ENCODE data around the gene IGFBP3. TPM values are rescaled to one million over a fixed set of nuclear protein-coding genes. Genes with fewer than 3 reads are reported as not detected.

Gene IGFBP3
- total and polyA plus RNA-seq, 2 experiments from 2014 or later: 268 to 632 TPM

GRCh38 chr7:45885264-45885882 lies 35.7 kb downstream of the IGFBP3 start:
- no peak overlapping the region for H3K4me3 ChIP-seq
- no peaks in the 10 kb centered on the region for H4K20me1 ChIP-seq (ENCODE audit: insufficient read depth, poor library complexity, severe bottlenecking)
- no peak overlapping the region for H2AFZ ChIP-seq
- peaks cover 38% of the 10 kb centered on the region for H3K27me3 ChIP-seq
- no peak for TF ChIP-seq EZH2 (IDR thresholded peaks at IDR 0.05; ENCODE audit: borderline replicate concordance)
- H3K9me2 ChIP-seq (replicated peaks; ENCODE audit: insufficient read depth): no peaks in the 10 kb centered on the region
- no peak overlapping the region for H3K4me2 ChIP-seq
- H3K9me3 ChIP-seq (ENCODE audit: low read depth): no peaks in the 10 kb centered on the region
- H3K27ac ChIP-seq: no peak overlapping the region
- no peaks in the 10 kb centered on the region for H3K36me3 ChIP-seq (replicated peaks; ENCODE audit: insufficient read depth, low read depth)
- H3K79me2 ChIP-seq: no peaks in the 10 kb centered on the region
- 78% methylated on average over 7 of the region's 7 CpGs for WGBS (ENCODE audit: low lambda C conversion rate, missing lambda C conversion rate)
- no peak for DNase-seq (ENCODE audit: low spot score)
- peaks cover 17% of the 10 kb centered on the region for H3K4me1 ChIP-seq (ENCODE audit: insufficient read depth)

DNA sequence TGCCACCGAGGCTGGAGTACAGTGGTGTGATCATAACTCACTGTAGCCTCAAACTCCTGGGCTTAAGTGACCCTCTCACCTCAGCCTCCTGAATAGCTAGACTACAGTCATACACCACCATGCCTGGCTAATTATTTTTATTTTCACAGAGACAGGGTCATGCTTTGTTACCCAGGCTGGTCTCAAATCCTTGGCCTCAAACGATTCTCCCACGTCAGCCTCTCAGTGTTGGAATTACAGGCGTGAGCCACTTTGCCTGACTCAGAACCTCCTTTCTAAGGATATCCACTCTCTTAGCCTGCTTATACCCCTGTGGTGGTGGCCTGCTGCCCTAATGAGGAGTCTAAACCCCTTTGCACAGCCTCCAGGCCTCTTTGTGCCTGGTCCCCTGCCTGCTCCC lies 36.9 kb downstream of the IGFBP3 start:
- TF ChIP-seq EZH2 (IDR thresholded peaks at IDR 0.05; ENCODE audit: borderline replicate concordance): no peak
- TF ChIP-seq CTCF (IDR thresholded peaks at IDR 0.05; ENCODE audit: poor library complexity): no peak
- no peak for TF ChIP-seq EZH2phosphoT487 (IDR thresholded peaks at IDR 0.05; ENCODE audit: low read depth, severe bottlenecking, unreplicated experiment)
- no peaks in the 10 kb centered on the region for H3K36me3 ChIP-seq (replicated peaks; ENCODE audit: insufficient read depth, low read depth)
- no peak overlapping the region for H3K27ac ChIP-seq
- no peak overlapping the region for H2AFZ ChIP-seq
- H3K27me3 ChIP-seq: peaks cover 26% of the 10 kb centered on the region
- H3K4me1 ChIP-seq (ENCODE audit: insufficient read depth): peaks cover 14% of the 10 kb centered on the region
- no peaks in the 10 kb centered on the region for H3K79me2 ChIP-seq
- 95% methylated on average over 4 of the region's 4 CpGs for WGBS (ENCODE audit: low lambda C conversion rate, missing lambda C conversion rate)
- DNase-seq (ENCODE audit: low spot score): no peak
- H3K4me3 ChIP-seq: no peak overlapping the region
- no peaks in the 10 kb centered on the region for H3K9me2 ChIP-seq (replicated peaks; ENCODE audit: insufficient read depth)
- H3K9me3 ChIP-seq (ENCODE audit: low read depth): no peaks in the 10 kb centered on the region
- H3K4me2 ChIP-seq: no peak overlapping the region
- no peaks in the 10 kb centered on the region for H4K20me1 ChIP-seq (ENCODE audit: insufficient read depth, poor library complexity, severe bottlenecking)

- Histone ChIP-seq H3K4me1 (ENCODE audit: insufficient read depth) (no peaks in the 10 kb centered on the region), H3K4me2 (no peak overlapping the region), H3K27ac (peak overlapping the region; percentile 51), H4K20me1 (ENCODE audit: insufficient read depth, poor library complexity, severe bottlenecking) (no peaks in the 10 kb centered on the region), H2AFZ (no peak overlapping the region), H3K9me2 (replicated peaks; ENCODE audit: insufficient read depth) (no peaks in the 10 kb centered on the region), H3K27me3 (peaks cover 14% of the 10 kb centered on the region), H3K9me3 (ENCODE audit: low read depth) (no peaks in the 10 kb centered on the region), H3K79me2 (no peaks in the 10 kb centered on the region), H3K4me3 (no peak overlapping the region), H3K36me3 (replicated peaks; ENCODE audit: insufficient read depth, low read depth) (no peaks in the 10 kb centered on the region)
- WGBS (ENCODE audit: low lambda C conversion rate, missing lambda C conversion rate): 64% methylated on average over 5 of the region's 5 CpGs
- no peak for DNase-seq (ENCODE audit: low spot score)
- TF ChIP-seq CTCF (IDR thresholded peaks at IDR 0.05; ENCODE audit: poor library complexity) (no peak), EZH2 (IDR thresholded peaks at IDR 0.05; ENCODE audit: borderline replicate concordance) (no peak), EZH2phosphoT487 (IDR thresholded peaks at IDR 0.05; ENCODE audit: low read depth, severe bottlenecking, unreplicated experiment) (no peak)
Observed at GRCh38 chr7:45882465-45882810, 38.6 kb downstream of the IGFBP3 start.

DNA sequence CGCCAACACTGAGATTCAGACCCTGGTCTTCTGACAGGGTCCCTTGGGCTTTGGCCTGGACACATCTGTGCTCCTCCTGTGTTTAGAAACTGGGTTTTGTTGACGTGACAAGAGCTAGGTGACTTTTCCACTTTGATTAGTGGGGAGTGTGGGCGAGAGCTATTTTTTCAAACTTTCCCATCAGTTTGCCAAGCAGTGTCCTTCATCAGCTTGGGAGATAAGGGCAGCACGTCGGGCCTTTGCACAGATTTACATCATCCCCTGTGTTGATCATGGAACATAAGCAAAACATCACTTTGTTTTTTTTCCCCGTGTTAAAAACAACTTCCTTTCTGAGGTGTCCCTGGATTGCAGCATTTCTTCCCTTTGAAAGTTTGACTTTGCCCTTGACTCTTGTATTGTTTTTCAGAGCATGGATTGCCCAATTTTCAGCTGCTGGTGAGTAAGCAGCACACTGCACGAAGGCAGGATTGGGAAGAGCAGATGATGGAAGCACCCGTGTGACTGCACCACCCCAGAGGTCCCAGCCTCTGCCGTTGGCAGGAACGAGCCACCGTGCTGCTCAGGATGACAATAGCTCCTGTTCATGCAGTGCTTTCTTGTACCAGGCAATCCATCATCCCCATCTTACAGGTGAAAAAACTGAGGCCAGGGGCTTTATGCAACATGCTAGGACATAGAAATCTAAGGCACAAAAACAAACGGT lies 39.2 kb downstream of the IGFBP3 start:
- Histone ChIP-seq H3K4me1 (ENCODE audit: insufficient read depth) (no peaks in the 10 kb centered on the region), H3K27me3 (peaks cover 9% of the 10 kb centered on the region), H4K20me1 (ENCODE audit: insufficient read depth, poor library complexity, severe bottlenecking) (no peaks in the 10 kb centered on the region), H3K79me2 (no peaks in the 10 kb centered on the region), H3K9me2 (replicated peaks; ENCODE audit: insufficient read depth) (no peaks in the 10 kb centered on the region), H3K9me3 (ENCODE audit: low read depth) (no peaks in the 10 kb centered on the region), H3K4me2 (no peak overlapping the region), H3K36me3 (replicated peaks; ENCODE audit: insufficient read depth, low read depth) (no peaks in the 10 kb centered on the region), H3K27ac (peak overlapping the region; percentile 51), H3K4me3 (no peak overlapping the region), H2AFZ (no peak overlapping the region)
- peak; percentile 56 for DNase-seq (ENCODE audit: low spot score)
- TF ChIP-seq EZH2phosphoT487 (IDR thresholded peaks at IDR 0.05; ENCODE audit: low read depth, severe bottlenecking, unreplicated experiment) (no peak), EZH2 (IDR thresholded peaks at IDR 0.05; ENCODE audit: borderline replicate concordance) (no peak), CTCF (IDR thresholded peaks at IDR 0.05; ENCODE audit: poor library complexity) (no peak)
- 74% methylated on average over 12 of the region's 12 CpGs for WGBS (ENCODE audit: low lambda C conversion rate, missing lambda C conversion rate)
